HCT116 (cell line): ENCODE measurements around the gene DLG2. TPM values are rescaled to one million over a fixed set of nuclear protein-coding genes. Genes with fewer than 3 reads are reported as not detected.

Experiments used
- ATAC-seq: fragments of 200-7000 bp; cut with Tn5 transposase; 2 replicates; pipeline ENCODE4 v1.9.1; 2020; ENCODE audit warnings: mild to moderate bottlenecking, moderate library complexity
- BruUV-seq: library from RNA; stranded (reverse); fragments of 400-500 nt; replicated peaks from 2 replicates; lab custom pipeline; 2021; lab: Mats Ljungman, UMichigan
- CTCF ChIA-PET: fragments of 300-600 bp; sonication (Branson Sonifier 250); formaldehyde crosslinking; loops from one replicate; lab custom pipeline; 2021; ENCODE audit warnings: antibody characterized with exemption; lab: Charles Lee
- POLR2A ChIA-PET: fragments of 300-600, 350-600 bp; sonication (Branson Sonifier 250); formaldehyde crosslinking; loops from one replicate; lab custom pipeline; 2021; ENCODE audit warnings: antibody characterized with exemption; lab: Charles Lee
- RAD21 ChIA-PET, 2 experiments: fragments of 300-600 bp; sonication (Branson Sonifier 250); formaldehyde crosslinking; loops; one replicate each; lab custom pipeline; 2023; ENCODE audit warnings: low total read pairs in 2 of 2; ENCODE audit not compliant: uncharacterized antibody in 2 of 2, unreplicated experiment in 2 of 2, low non-redundant PET in 1 of 2; lab: Charles Lee
- DNase-seq: peaks from one replicate; pipeline ENCODE4 v3.0.0-alpha.2; 2010; ENCODE audit warnings: low read depth, low spot score
- H2AFZ ChIP-seq: fragments of 200-600 bp; shearing (Covaris generic), sonication (generic); 2 replicates; pipeline ENCODE4 v1.6.1; 2017; ENCODE audit warnings: low read depth, mixed run types, mixed read lengths, antibody characterized with exemption, low read length; ENCODE audit not compliant: poor library complexity, severe bottlenecking
- H3K27ac ChIP-seq: 2 replicates; pipeline ENCODE4 v1.5.1; 2012; ENCODE audit warnings: low read depth, low read length
- H3K27me3 ChIP-seq: fragments of 200-600 bp; sonication (generic); 2 replicates; pipeline ENCODE4 v1.6.1; 2016; ENCODE audit warnings: mixed run types, low read length, mixed read lengths; ENCODE audit not compliant: insufficient read depth
- H3K36me3 ChIP-seq, 2 experiments: fragments of 200-500 bp in 1 of 2; fragments of 200-600 bp in 1 of 2; sonication (Bioruptor generic) in 1 of 2; sonication (generic) in 1 of 2; 2 replicates each; pipeline versions ENCODE4 v1.5.1 to v1.6.1; 2014 to 2016; ENCODE audit warnings: low read length in 2 of 2, inconsistent platforms in 1 of 2, mixed read lengths in 1 of 2, mixed run types in 1 of 2; ENCODE audit not compliant: insufficient read depth in 2 of 2, control insufficient read depth in 1 of 2
- H3K4me1 ChIP-seq, 2 experiments: fragments of 200-600 bp in 1 of 2; sonication (generic) in 1 of 2; 2 replicates each; pipeline versions ENCODE4 v1.5.1 to v1.6.1; 2012 to 2017; ENCODE audit warnings: low read length in 2 of 2, inconsistent platforms in 1 of 2, mild to moderate bottlenecking in 1 of 2, mixed read lengths in 1 of 2, mixed run types in 1 of 2, moderate library complexity in 1 of 2; ENCODE audit not compliant: insufficient read depth in 2 of 2, control insufficient read depth in 1 of 2
- H3K4me2 ChIP-seq: fragments of 200-600 bp; sonication (generic); 2 replicates; pipeline ENCODE4 v1.6.1; 2017; ENCODE audit warnings: mixed run types, low read length, mixed read lengths
- H3K4me3 ChIP-seq, 2 experiments: fragments of 200-600 bp in 1 of 2; sonication (generic) in 1 of 2; replicated peaks in 1 of 2; 2 replicates each; pipeline ENCODE4 v1.5.1; 2011 to 2016; ENCODE audit warnings: low read length in 2 of 2, control low read depth in 1 of 2, low read depth in 1 of 2, mild to moderate bottlenecking in 1 of 2, mixed read lengths in 1 of 2, mixed run types in 1 of 2
- H3K79me2 ChIP-seq: fragments of 200-600 bp; sonication (generic); 2 replicates; pipeline ENCODE4 v1.6.1; 2017; ENCODE audit warnings: mild to moderate bottlenecking, mixed run types, low read length, moderate library complexity, mixed read lengths; ENCODE audit not compliant: insufficient read depth
- H3K9ac ChIP-seq: fragments of 200-600 bp; sonication (generic); 2 replicates; pipeline ENCODE4 v1.6.1; 2016; ENCODE audit warnings: low read length, mixed read lengths
- H3K9me2 ChIP-seq: fragments of 200-600 bp; sonication (generic), shearing (Covaris generic); 2 replicates; pipeline ENCODE4 v1.6.1; 2017; ENCODE audit warnings: mixed run types, mild to moderate bottlenecking, moderate library complexity; ENCODE audit not compliant: insufficient read depth
- H3K9me3 ChIP-seq, 2 experiments: fragments of 200-500 bp in 1 of 2; fragments of 200-600 bp in 1 of 2; sonication (Bioruptor generic) in 1 of 2; sonication (generic) in 1 of 2; 2 replicates each; pipeline ENCODE4 v1.6.1; 2014 to 2017; ENCODE audit warnings: low read length in 2 of 2, mixed read lengths in 2 of 2, inconsistent platforms in 1 of 2, low read depth in 1 of 2, mild to moderate bottlenecking in 1 of 2, mixed run types in 1 of 2, moderate library complexity in 1 of 2; ENCODE audit not compliant: control insufficient read depth in 1 of 2, insufficient read depth in 1 of 2
- H4K20me1 ChIP-seq: fragments of 200-600 bp; sonication (generic), shearing (Covaris generic); 2 replicates; pipeline ENCODE4 v1.6.1; 2017; ENCODE audit warnings: mixed run types, mild to moderate bottlenecking, moderate library complexity; ENCODE audit not compliant: insufficient read depth
- CEBPB ChIP-seq: IDR thresholded peaks from 2 replicates; pipeline ENCODE4 v1.6.1; 2012; ENCODE audit warnings: low read depth
- EGR1 ChIP-seq: IDR thresholded peaks from 2 replicates; pipeline ENCODE4 v1.6.1; 2012; ENCODE audit warnings: low read depth
- ELF1 ChIP-seq: IDR thresholded peaks from 2 replicates; pipeline ENCODE4 v1.6.1; 2012; ENCODE audit warnings: low read depth, borderline replicate concordance
- EZH2 ChIP-seq: fragments of 200-600 bp; sonication (generic); IDR thresholded peaks from 2 replicates; pipeline ENCODE4 v1.6.1; 2017; ENCODE audit warnings: antibody characterized with exemption, mixed run types
- FOSL1 ChIP-seq: IDR thresholded peaks from 2 replicates; pipeline ENCODE4 v1.6.1; 2012; ENCODE audit warnings: low read depth
- JUND ChIP-seq: IDR thresholded peaks from 2 replicates; pipeline ENCODE4 v1.6.1; 2012
- MAX ChIP-seq: IDR thresholded peaks from 2 replicates; pipeline ENCODE4 v1.6.1; 2012
- POLR2AphosphoS5 ChIP-seq: IDR thresholded peaks from 2 replicates; pipeline ENCODE4 v1.6.1; 2011; ENCODE audit warnings: mild to moderate bottlenecking, low read depth, low read length, moderate library complexity
- RAD21 ChIP-seq: IDR thresholded peaks from 2 replicates; pipeline ENCODE4 v1.6.1; 2012; ENCODE audit warnings: low read depth, mild to moderate bottlenecking
- SIN3A ChIP-seq: IDR thresholded peaks from 2 replicates; pipeline ENCODE4 v1.6.1; 2012; ENCODE audit warnings: low read depth
- SP1 ChIP-seq: IDR thresholded peaks from 2 replicates; pipeline ENCODE4 v1.6.1; 2012; ENCODE audit warnings: low read depth
- SRF ChIP-seq: IDR thresholded peaks from 2 replicates; pipeline ENCODE4 v1.6.1; 2012; ENCODE audit warnings: low read depth
- YY1 ChIP-seq: IDR thresholded peaks from 2 replicates; pipeline ENCODE4 v1.6.1; 2011; ENCODE audit warnings: low read length, low read depth, moderate library complexity, mild to moderate bottlenecking; ENCODE audit not compliant: insufficient replicate concordance; ENCODE audit errors: extremely low read depth
- ZBTB33 ChIP-seq: IDR thresholded peaks from 2 replicates; pipeline ENCODE4 v1.6.1; 2011; ENCODE audit warnings: mild to moderate bottlenecking, low read length, moderate library complexity; ENCODE audit not compliant: insufficient replicate concordance; ENCODE audit errors: extremely low read depth
- ZFX ChIP-seq: fragments of 450-650 bp; IDR thresholded peaks from 2 replicates; pipeline ENCODE4 v1.6.1; 2017
- ZNF274 ChIP-seq: fragments of 200-500 bp; sonication (Bioruptor generic); IDR thresholded peaks from 2 replicates; pipeline ENCODE4 v1.6.1; 2014; ENCODE audit warnings: mild to moderate bottlenecking, low read depth, low read length, inconsistent platforms
- intact Hi-C: fragments of 100-400 bp; cut with micrococcal nuclease; formaldehyde crosslinking; loops from 2 replicates; pipeline ENCODE4 v1.10.0; 2022
- total RNA-seq: library from RNA; stranded (reverse); gene quantifications from one replicate; pipeline ENCODE4 v1.2.1, GENCODE V29; 2021; ENCODE audit not compliant: unreplicated experiment

DLG2 gene
- total RNA-seq, 1 experiment from 2014 or later = 2.4 TPM

GRCh38 chr11:83677730-83678129 is 1949.4 kb downstream of the DLG2 start:
- CTCF ChIA-PET = no interaction called here
- BruUV-seq = no TSS peak

GRCh38 chr11:83676056-83676601 is 1951.0 kb downstream of the DLG2 start:
- Histone ChIP-seq H3K4me3 (no peak overlapping the region), H3K9ac (no peak overlapping the region), H3K9me3 (no peaks in the 10 kb centered on the region), H3K4me1 (no peaks in the 10 kb centered on the region), H3K9me2 (no peaks in the 10 kb centered on the region), H3K79me2 (no peaks in the 10 kb centered on the region), H4K20me1 (no peaks in the 10 kb centered on the region; the same call in 1 of the 2 replicates), H2AFZ (no peak overlapping the region), H3K36me3 (no peaks in the 10 kb centered on the region), H3K27ac (no peak overlapping the region), H3K27me3 (peaks cover 26% of the 10 kb centered on the region), H3K4me2 (no peak overlapping the region)
- no peak for TF ChIP-seq SP1
- no peak for TF ChIP-seq ELF1
- TF ChIP-seq ZBTB33 = no peak
- ATAC-seq = no peak
- intact Hi-C loops = no loop called here
- ChIA-PET POLR2A (no interaction called here), CTCF (no interaction called here), RAD21 (no interaction called here)
- no TSS peak for BruUV-seq
- no peak for DNase-seq

More at GRCh38 chr11:83677730-83678129, 1949.4 kb downstream of the DLG2 start:
- no peaks in the 10 kb centered on the region for H3K4me1 ChIP-seq
- POLR2A ChIA-PET = no interaction called here
- no peaks in the 10 kb centered on the region for H3K9me2 ChIP-seq
- no peak overlapping the region for H3K4me2 ChIP-seq
- no peak overlapping the region for H3K4me3 ChIP-seq
- H3K27me3 ChIP-seq = peaks cover 38% of the 10 kb centered on the region
- DNase-seq = no peak
- no peak overlapping the region for H3K9ac ChIP-seq
- intact Hi-C loops = no loop called here
- H3K9me3 ChIP-seq = no peaks in the 10 kb centered on the region
- H3K79me2 ChIP-seq = no peaks in the 10 kb centered on the region
- H2AFZ ChIP-seq = no peak overlapping the region
- no peaks in the 10 kb centered on the region for H3K36me3 ChIP-seq
- H3K27ac ChIP-seq = no peak overlapping the region
- no peaks in the 10 kb centered on the region; the same call in 1 of the 2 replicates for H4K20me1 ChIP-seq
- no peak for ATAC-seq
- RAD21 ChIA-PET = no interaction called here
- TF ChIP-seq EZH2 = no peak
- no peak for TF ChIP-seq FOSL1
- TF ChIP-seq ZFX = no peak
- no peak for TF ChIP-seq CEBPB
- TF ChIP-seq EGR1 = no peak
- no peak for TF ChIP-seq SIN3A
- no peak for TF ChIP-seq SRF
- no peak for TF ChIP-seq RAD21
- no peak for TF ChIP-seq JUND
- no peak for TF ChIP-seq ZNF274
- no peak for TF ChIP-seq YY1
- no peak for TF ChIP-seq POLR2AphosphoS5
- no peak for TF ChIP-seq MAX
